ENCODE measurements around the gene SLC35B3.

The SLC35B3 gene

GRCh38 chr6:8383584-8383983 lies 51.8 kb downstream of the SLC35B3 start:
- no peak for TF ChIP-seq CTCF (IDR thresholded peaks at IDR 0.05; ENCODE audit: extremely low read depth, missing control alignments)
- no peak for DNase-seq (ENCODE audit: low spot score)

GRCh38 chr6:8382434-8382833 lies 52.9 kb downstream of the SLC35B3 start:
- TF ChIP-seq CTCF (IDR thresholded peaks at IDR 0.05; ENCODE audit: extremely low read depth, missing control alignments), result no peak
- no peak for DNase-seq (ENCODE audit: low spot score)

- no peak for TF ChIP-seq CTCF (IDR thresholded peaks at IDR 0.05; ENCODE audit: extremely low read depth, missing control alignments)
- no peak for DNase-seq (ENCODE audit: low spot score)
Measured at GRCh38 chr6:8375916-8376315, 59.4 kb downstream of the SLC35B3 start.

Data from GM20000 (cell line).